ENCODE data around the gene TMEM119. TPM values are rescaled to one million over a fixed set of nuclear protein-coding genes. Genes with fewer than 3 reads are reported as not detected.

The TMEM119 gene
- total and polyA plus RNA-seq, 8 donors, result 1.0 to 18.8 (median 2.1) TPM

- no peaks in the 10 kb centered on the region for H3K9me3 ChIP-seq
- H3K4me3 ChIP-seq, result no peak overlapping the region
- H3K27ac ChIP-seq, result peak overlapping the region in 3 of 4 donors; percentile 33 to 55 (median 52)
- 66 to 73% methylated on average over 7 of the region's 7 CpGs for WGBS, 2 donors
- no peak for TF ChIP-seq CTCF (IDR thresholded peaks at IDR 0.05)
- no peak for FAIRE-seq
- peak in 1 of 4 donors; percentile 20 for ATAC-seq
- H3K4me1 ChIP-seq, result peaks cover 5 to 13% (median 10%) of the 10 kb centered on the region in 3 donors
- no peak for DNase-seq
- H3K36me3 ChIP-seq, result peaks cover 0 to 49% (median 7%) of the 10 kb centered on the region in 3 donors
- intact Hi-C loops (cut with DNase I), result loop anchor here in 1 of 3 donors (10.0 kb wide), 1 partner anchor 237 kb away; no protein-coding TSS in a partner anchor
- no peaks in the 10 kb centered on the region for H3K27me3 ChIP-seq
Observed at GRCh38 chr12:108567406-108568337, 30.2 kb downstream of the TMEM119 start.

DNA sequence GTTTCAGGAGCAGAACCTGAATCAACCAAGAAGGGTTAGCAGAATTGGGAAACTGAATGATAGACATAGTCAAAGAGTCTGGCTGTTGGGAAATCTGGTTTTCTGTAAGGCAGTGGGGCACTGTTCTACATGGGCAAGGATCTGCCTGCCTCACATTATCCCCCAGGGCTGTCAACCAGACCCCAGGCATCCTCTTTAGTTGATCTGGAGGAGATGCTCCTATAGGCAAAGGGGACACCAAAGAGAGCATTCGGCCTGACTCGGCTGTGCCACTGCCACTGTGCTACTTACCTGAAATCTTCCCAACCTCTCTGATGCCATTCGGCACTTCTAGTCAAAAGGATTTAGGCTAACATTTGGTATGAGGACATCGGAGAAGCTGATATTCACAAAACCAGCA, 31.4 kb downstream of the TMEM119 start:
- Histone ChIP-seq H3K27me3 (no peaks in the 10 kb centered on the region), H3K4me3 (no peak overlapping the region), H3K27ac (peak overlapping the region in 3 of 4 donors; percentile 8 to 49 (median 47)), H3K36me3 (peaks cover 0 to 49% (median 7%) of the 10 kb centered on the region in 3 donors), H3K4me1 (peaks cover 5 to 13% (median 10%) of the 10 kb centered on the region in 3 donors), H3K9me3 (no peaks in the 10 kb centered on the region)
- intact Hi-C loops (cut with DNase I), result loop anchor here in 1 of 3 donors (10.0 kb wide), 1 partner anchor 238 kb away; no protein-coding TSS in a partner anchor
- WGBS, 2 donors, result 93 to 96% methylated on average over 4 of the region's 4 CpGs
- ATAC-seq (no peak), DNase-seq (no peak), FAIRE-seq (no peak)
- TF ChIP-seq CTCF (IDR thresholded peaks at IDR 0.05), result no peak

DNA sequence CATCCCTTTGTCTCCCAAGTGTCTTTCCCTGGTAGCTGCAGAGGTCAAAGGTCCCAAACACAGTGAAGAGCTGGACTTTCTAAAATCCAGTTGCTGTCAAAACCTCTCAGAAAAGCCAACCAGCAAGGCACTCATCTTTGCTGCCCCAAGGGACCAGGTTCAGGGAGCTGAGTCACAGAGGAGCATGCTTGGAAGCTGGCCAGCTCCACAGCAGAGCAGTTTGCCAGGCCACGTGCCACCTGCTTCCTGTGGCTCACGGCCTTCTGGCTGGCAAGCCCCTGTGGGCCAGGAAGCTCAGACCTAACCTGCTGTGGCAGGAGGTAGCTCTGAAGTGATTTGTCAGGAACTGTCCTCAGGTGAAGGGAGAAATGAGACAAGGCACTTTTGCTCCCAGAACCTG, 31.9 kb downstream of the TMEM119 start:
- 3% methylated on average over 2 of the region's 2 CpGs for WGBS, 2 donors
- Histone ChIP-seq H3K4me1 (peaks cover 5 to 13% (median 10%) of the 10 kb centered on the region in 3 donors), H3K9me3 (no peaks in the 10 kb centered on the region), H3K4me3 (no peak overlapping the region), H3K36me3 (peaks cover 0 to 49% (median 7%) of the 10 kb centered on the region in 3 donors), H3K27me3 (no peaks in the 10 kb centered on the region), H3K27ac (peak overlapping the region in 3 of 4 donors; percentile 8 to 49 (median 47))
- no peak for FAIRE-seq
- intact Hi-C loops (cut with DNase I), result loop anchor here in 1 of 3 donors (10.0 kb wide), 1 partner anchor 239 kb away; no protein-coding TSS in a partner anchor
- ATAC-seq, result peak; percentile 18 to 41 (median 24)
- no peak for TF ChIP-seq CTCF (IDR thresholded peaks at IDR 0.05)
- DNase-seq, result peak; percentile 81 to 95 (median 89)

DNA sequence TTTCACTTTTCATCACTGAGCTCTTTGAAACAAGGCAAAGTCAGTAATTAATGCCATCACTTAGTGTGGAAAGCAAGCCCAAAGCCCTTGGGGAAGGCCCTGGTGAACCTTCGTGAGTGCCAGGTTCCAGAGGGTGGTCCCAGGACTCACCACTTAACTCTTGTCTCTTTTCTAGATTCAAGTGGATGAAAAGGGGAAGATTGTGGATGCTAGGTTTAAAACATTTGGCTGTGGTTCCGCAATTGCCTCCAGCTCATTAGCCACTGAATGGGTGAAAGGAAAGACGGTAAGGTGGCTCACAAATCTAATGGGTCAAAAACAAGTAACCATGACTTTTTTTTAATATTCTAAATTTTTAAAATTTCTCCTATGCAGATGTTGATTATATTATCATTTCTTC, 32.7 kb downstream of the TMEM119 start:
- H3K27ac ChIP-seq, result no peak overlapping the region
- WGBS, 2 donors, result 85 to 95% methylated on average over 3 of the region's 3 CpGs
- peaks cover 0 to 49% (median 7%) of the 10 kb centered on the region in 3 donors for H3K36me3 ChIP-seq
- H3K27me3 ChIP-seq, result no peaks in the 10 kb centered on the region
- no peaks in the 10 kb centered on the region for H3K9me3 ChIP-seq
- H3K4me1 ChIP-seq, result peaks cover 5 to 14% (median 10%) of the 10 kb centered on the region in 3 donors
- TF ChIP-seq CTCF (IDR thresholded peaks at IDR 0.05), result no peak
- no peak overlapping the region for H3K4me3 ChIP-seq
- ATAC-seq (no peak), FAIRE-seq (no peak), DNase-seq (no peak)
- intact Hi-C loops (cut with DNase I), result loop anchor here in 1 of 3 donors (10.0 kb wide), 1 partner anchor 240 kb away; no protein-coding TSS in a partner anchor

Data from pancreas (tissue), 10 donors.